HG03196 (cell line): ENCODE measurements around the gene FSTL4.

ENCODE experiments used
- ATAC-seq: cut with Tn5 transposase; IDR thresholded peaks from one replicate; pipeline ENCODE4 v1.9.1; 2021; ENCODE audit not compliant: unreplicated experiment

Gene FSTL4

GRCh38 chr5:133612249-133612860 is at the start of gene FSTL4:
TSS of gene FSTL4 (minus strand) at chr5:133612541.
- no peak for ATAC-seq

- no peak for ATAC-seq
These were observed 49.0 kb upstream of the FSTL4 start for GRCh38 chr5:133661389-133661788.

DNA sequence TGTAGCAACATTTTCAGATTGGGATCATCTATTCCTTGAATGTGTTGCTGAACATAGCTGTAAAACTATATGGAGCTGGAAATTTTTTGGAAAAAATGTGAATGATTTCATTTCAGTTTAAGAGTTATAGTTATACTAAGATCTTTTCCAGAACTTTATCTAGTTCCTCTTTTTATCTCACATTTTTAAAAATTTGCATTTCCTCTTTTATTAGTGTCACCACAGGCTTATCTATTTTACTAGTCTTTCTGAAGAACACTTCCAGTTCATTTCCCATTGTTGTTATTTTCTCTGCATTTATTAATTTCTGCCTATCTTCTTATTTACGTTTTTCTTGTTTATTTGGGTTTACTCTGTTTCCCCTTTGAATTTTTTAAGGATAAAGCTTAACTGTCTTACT is 46.0 kb upstream of the FSTL4 start:
- ATAC-seq, result no peak

- ATAC-seq, result no peak
These were observed 44.7 kb upstream of the FSTL4 start for GRCh38 chr5:133657036-133657435.

GRCh38 chr5:133655966-133656365 is 43.6 kb upstream of the FSTL4 start:
- ATAC-seq, result no peak

DNA sequence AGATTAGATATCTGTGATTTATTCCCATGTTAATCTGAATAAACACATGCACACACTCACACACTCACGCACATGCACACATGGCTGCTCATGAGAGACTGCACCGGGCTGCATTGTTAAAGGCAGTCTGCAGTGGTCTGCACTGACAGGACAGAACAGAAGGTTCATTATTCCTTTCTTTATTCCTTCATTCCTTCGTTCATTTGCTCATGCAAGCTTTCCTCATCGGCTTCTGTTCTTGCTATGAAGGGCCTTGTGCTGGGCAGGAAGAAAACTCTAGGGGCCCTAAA is 41.4 kb upstream of the FSTL4 start:
- no peak for ATAC-seq

GRCh38 chr5:133652951-133653759 is 40.8 kb upstream of the FSTL4 start:
- no peak for ATAC-seq

GRCh38 chr5:133644000-133644865 is 31.9 kb upstream of the FSTL4 start:
- no peak for ATAC-seq

DNA sequence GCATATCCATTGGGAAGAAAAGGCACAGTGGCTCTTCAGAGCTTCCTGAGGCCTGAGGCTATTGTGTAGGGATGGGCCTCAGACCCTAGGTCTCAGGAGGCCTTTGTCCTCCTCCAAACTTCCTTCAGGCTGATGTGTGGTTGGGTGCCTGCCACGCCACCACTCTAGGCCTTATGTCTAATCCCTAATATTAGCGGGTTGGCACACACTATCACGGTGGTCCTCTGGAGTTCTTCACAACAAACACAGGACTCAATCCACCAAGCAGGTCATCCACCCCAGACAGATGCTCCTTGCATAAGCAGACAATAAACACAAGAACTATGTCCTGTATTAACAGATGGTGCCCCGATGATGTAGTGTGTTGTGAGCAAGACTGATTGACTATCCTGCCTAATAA is 31.0 kb upstream of the FSTL4 start:
- no peak for ATAC-seq

GRCh38 chr5:133642153-133642722 is 29.9 kb upstream of the FSTL4 start:
- no peak for ATAC-seq

DNA sequence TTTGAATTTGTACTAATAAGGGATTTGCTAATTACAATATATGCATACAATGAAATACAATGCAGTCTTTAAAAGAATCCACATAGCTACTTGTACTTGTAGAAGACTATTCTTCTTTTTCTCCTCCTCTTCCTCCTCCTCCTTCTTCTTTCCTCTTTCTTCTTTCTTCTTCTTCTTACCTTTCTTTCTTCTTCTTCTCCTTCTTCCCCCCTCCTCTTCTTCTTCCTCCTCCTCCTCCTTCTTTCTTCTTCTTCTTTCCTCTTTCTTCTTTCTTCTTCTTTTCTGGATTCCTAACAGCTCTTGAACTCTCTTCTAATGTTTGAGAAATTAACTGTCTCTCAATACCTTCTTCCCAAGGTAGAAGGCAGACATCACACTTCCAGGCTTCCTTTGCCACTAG is 29.3 kb upstream of the FSTL4 start:
- ATAC-seq, result no peak

GRCh38 chr5:133639850-133640528 is 27.6 kb upstream of the FSTL4 start:
- no peak for ATAC-seq

DNA sequence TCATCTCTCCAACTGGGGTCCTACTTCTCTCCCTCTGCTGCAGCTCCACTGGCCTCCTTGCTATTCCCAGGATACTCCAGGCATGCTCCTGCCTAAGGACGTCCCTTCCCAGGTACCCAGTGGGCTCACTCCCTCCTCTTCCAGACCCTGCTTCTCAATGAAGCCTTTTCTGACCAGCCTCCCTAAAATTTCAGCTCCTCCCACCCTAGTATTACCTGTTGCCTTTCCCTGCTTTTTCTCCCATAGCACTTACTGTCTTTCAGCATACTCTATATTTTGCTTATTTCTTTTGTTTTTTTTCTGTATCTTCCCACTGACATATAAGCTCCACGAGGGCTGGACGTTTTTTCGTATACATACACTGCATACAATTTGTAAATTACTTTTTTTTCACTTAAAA is 26.1 kb upstream of the FSTL4 start:
- no peak for ATAC-seq

DNA sequence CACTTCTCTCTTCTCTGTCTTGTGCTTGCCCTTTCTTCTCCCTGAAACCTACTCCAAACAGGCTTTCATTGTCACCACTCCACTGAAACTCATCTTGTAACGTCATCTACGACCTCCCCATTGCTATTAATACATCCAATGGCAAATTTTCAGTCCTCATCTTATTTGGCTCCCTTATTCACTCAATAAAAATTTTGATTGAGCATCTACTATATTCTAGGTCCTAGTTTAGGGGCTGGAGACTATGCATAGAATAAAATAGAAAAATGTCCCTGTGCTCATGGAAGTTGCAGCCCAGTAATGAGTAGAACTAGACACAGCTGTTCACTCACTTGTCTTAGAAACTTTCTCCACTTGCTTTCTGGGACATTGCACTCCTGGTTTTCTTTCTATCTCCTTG is 24.9 kb upstream of the FSTL4 start:
- ATAC-seq, result no peak

- no peak for ATAC-seq
These were observed 22.7 kb upstream of the FSTL4 start for GRCh38 chr5:133635051-133635450.

- ATAC-seq, result no peak
These were observed 14.8 kb upstream of the FSTL4 start for GRCh38 chr5:133627180-133627579.

DNA sequence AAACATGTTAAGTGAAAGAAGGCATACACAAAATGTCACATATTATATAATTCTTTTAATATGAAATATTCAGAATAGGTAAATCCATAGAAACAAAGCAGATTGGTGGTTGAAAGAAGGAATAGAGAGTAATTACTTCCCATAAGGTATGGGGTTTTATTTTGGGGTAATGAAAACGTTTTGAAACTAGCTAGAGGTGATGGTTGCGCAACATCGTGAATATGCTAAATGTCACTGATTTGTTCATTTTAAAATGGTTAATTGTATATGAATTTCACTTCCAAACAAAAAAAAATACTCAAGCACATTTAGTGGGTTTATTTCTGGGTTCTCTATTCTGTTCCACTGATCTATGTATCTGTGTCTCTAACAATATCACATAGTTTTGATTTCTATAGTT is 12.0 kb upstream of the FSTL4 start:
- no peak for ATAC-seq

DNA sequence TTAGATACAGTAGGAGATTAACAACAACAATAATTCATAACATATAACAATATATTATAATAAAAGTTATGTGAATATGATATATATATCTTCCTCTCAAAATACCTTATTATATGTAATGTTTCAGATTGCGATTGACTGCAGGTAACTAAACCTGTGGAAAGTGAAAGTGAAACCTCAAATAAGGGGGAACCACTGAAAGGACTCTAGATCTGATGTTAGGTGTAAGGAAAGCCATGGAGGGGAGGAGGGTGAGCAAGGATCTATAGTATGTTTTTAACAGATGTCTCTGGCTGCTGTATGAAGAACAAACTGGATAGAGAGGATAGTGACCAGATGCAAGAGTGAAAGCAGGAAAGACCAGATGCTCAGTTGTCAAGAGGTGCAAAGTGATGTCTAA is 5.8 kb upstream of the FSTL4 start:
- ATAC-seq, result no peak

DNA sequence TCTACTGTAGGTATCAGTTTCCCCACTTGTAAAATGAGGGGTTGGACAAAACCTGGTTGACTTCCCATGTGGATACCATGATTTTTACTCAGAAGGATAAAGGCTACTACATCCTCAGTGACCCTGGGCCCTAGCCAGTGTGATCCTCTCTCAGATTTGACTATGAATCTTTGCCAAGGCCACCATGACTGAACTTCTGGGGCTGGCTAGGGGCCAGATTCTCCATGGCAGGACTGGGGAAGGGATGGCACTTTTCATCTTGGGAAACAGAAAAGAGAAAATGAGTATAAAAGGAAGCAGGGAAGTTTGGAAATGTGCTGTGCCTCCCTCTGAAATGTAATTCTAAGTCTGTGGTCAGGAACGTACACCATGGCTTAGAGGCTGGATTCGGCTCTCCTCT is 1.4 kb upstream of the FSTL4 start:
- no peak for ATAC-seq

DNA sequence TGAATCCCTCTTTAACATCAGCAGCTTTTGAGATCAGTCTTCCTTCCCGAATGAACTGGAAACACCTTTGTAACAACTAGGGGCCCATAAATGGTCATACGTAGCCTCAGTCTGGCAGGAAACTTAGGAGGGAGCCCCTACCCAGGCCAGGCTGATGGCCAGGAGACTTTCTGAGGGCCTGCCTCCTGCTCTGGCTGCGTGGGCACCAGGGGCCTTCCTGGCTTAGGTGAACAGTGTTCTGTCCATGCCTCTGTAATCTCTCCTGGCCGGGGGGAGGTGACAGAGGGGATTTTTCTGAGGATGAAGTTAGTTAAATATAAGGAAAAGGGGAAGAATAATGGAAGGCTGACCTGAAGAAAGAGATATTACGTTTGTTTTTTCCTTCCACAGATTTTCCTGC is 843 bp upstream of the FSTL4 start:
- ATAC-seq, result no peak
